HG03135 (cell line): ENCODE measurements around the gene GPD2.

ENCODE experiments used
- ATAC-seq: cut with Tn5 transposase; IDR thresholded peaks from one replicate; pipeline ENCODE4 v1.9.1; 2021; ENCODE audit warnings: mild to moderate bottlenecking, moderate library complexity; ENCODE audit not compliant: unreplicated experiment

GPD2 gene

GRCh38 chr2:156435396-156435717, 822 bp upstream of the GPD2 start:
- no peak for ATAC-seq

- ATAC-seq, result peak; percentile 47
Measured at GRCh38 chr2:156436497-156437085, 412 bp downstream of the GPD2 start.

- no peak for ATAC-seq
Measured at GRCh38 chr2:156437272-156437930, 1.2 kb downstream of the GPD2 start.

GRCh38 chr2:156437931-156438410, 1.8 kb downstream of the GPD2 start:
- no peak for ATAC-seq

- no peak for ATAC-seq
Measured at GRCh38 chr2:156443089-156443488, 6.9 kb downstream of the GPD2 start.

- ATAC-seq, result peak; percentile 86
Measured at GRCh38 chr2:156445296-156446220, 9.4 kb downstream of the GPD2 start.

GRCh38 chr2:156447761-156448160, 11.6 kb downstream of the GPD2 start:
- no peak for ATAC-seq

GRCh38 chr2:156448766-156449165, 12.6 kb downstream of the GPD2 start:
- no peak for ATAC-seq

GRCh38 chr2:156452971-156453370, 16.8 kb downstream of the GPD2 start:
- ATAC-seq, result no peak

- no peak for ATAC-seq
Measured at GRCh38 chr2:156455361-156455975, 19.3 kb downstream of the GPD2 start.

- ATAC-seq, result no peak
Measured at GRCh38 chr2:156456616-156457015, 20.4 kb downstream of the GPD2 start.

- no peak for ATAC-seq
Measured at GRCh38 chr2:156457523-156458517, 21.6 kb downstream of the GPD2 start.

- ATAC-seq, result no peak
Measured at GRCh38 chr2:156459720-156460119, 23.5 kb downstream of the GPD2 start.

- ATAC-seq, result no peak
Measured at GRCh38 chr2:156464106-156464505, 27.9 kb downstream of the GPD2 start.

- ATAC-seq, result no peak
Measured at GRCh38 chr2:156465573-156465972, 29.4 kb downstream of the GPD2 start.

GRCh38 chr2:156466739-156467405, 30.7 kb downstream of the GPD2 start:
- ATAC-seq, result no peak

- ATAC-seq, result no peak
Measured at GRCh38 chr2:156470975-156471583, 34.9 kb downstream of the GPD2 start.

GRCh38 chr2:156471762-156472161, 35.6 kb downstream of the GPD2 start:
- no peak for ATAC-seq

- peak; percentile 44 for ATAC-seq
Measured at GRCh38 chr2:156472686-156473085, 36.5 kb downstream of the GPD2 start.
